ENCODE data around the gene PLCB4.

PLCB4 gene

DNA sequence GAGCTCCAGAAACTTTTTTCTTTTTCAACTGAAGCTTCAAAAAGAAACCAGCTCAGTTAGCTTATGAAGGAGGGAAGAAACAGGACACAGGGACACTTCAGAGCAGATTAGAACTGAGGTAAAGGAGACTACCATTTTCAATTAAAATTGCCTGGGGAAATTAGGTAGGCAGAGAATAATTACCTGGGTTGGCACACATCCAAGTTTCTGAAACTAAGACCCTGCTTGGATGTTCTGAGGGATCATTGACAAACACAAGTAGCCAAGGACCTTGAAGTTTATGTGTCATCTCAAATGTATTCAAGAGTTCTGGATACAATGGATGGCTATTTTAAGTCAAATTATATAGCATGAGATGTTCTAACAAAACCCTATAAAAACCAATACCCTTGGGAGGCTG is 137.6 kb downstream of the PLCB4 start:
- no peak for TF ChIP-seq POLR2A (IDR thresholded peaks at IDR 0.05; ENCODE audit: low read depth, low read length)
- no peak for FAIRE-seq
- DNase-seq (ENCODE audit: insufficient read length, low spot score) = no peak

- no peak for FAIRE-seq
- DNase-seq (ENCODE audit: insufficient read length, low spot score) = no peak
- no peak for TF ChIP-seq POLR2A (IDR thresholded peaks at IDR 0.05; ENCODE audit: low read depth, low read length)
Observed at GRCh38 chr20:9207253-9207652, 138.4 kb downstream of the PLCB4 start.

- no peak for TF ChIP-seq POLR2A (IDR thresholded peaks at IDR 0.05; ENCODE audit: low read depth, low read length)
- DNase-seq (ENCODE audit: insufficient read length, low spot score) (no peak), FAIRE-seq (no peak)
Observed at GRCh38 chr20:9210356-9210755, 141.5 kb downstream of the PLCB4 start.

GRCh38 chr20:9211016-9211760 is 142.3 kb downstream of the PLCB4 start:
- DNase-seq (ENCODE audit: insufficient read length, low spot score) (no peak), FAIRE-seq (no peak)
- no peak for TF ChIP-seq POLR2A (IDR thresholded peaks at IDR 0.05; ENCODE audit: low read depth, low read length)

DNA sequence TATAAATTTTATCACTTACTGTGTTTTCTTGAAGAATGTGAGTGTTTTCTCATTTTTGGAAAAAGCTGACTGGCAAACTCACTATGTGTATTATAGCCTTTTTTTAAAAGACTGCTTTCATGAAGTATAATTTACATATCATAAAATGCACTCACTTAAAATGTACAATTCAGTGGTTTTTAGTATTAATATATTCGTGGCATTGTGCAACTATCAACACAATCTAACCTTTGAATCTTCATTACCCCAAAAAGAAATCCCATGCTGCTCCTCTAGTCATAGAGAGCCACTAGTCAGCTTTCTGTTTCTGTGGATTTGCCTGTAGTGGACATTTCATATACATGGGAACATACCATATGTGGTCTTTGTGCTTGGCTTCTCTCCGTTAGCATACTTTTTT is 143.8 kb downstream of the PLCB4 start:
- DNase-seq (ENCODE audit: insufficient read length, low spot score) (no peak), FAIRE-seq (no peak)
- no peak for TF ChIP-seq POLR2A (IDR thresholded peaks at IDR 0.05; ENCODE audit: low read depth, low read length)

- DNase-seq (ENCODE audit: insufficient read length, low spot score) = no peak
- FAIRE-seq = no peak
Observed at GRCh38 chr20:9214685-9215084, 145.8 kb downstream of the PLCB4 start.

DNA sequence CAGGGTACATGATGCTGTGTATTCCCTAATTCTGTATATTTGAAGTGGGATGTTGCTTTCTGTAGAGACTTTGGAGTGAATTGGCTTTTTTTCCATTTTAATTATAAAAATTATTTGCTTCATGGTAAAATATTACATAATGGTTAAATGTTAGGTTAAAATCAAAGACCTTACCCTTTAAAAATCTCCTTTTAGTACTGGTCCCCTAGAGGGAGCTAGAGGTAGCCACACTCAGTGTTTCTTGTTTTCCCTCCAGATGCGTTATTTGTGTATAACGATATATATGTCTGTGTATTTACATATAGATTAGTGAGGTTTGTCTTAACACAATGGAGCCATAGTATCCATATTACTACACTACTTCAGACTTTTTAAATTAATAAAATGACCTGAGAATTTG is 146.7 kb downstream of the PLCB4 start:
- FAIRE-seq (no peak), DNase-seq (ENCODE audit: insufficient read length, low spot score) (no peak)
- TF ChIP-seq POLR2A (IDR thresholded peaks at IDR 0.05; ENCODE audit: low read depth, low read length) = no peak

More at GRCh38 chr20:9214685-9215084, 145.8 kb downstream of the PLCB4 start:
- no peak for TF ChIP-seq POLR2A (IDR thresholded peaks at IDR 0.05; ENCODE audit: low read depth, low read length)

DNA sequence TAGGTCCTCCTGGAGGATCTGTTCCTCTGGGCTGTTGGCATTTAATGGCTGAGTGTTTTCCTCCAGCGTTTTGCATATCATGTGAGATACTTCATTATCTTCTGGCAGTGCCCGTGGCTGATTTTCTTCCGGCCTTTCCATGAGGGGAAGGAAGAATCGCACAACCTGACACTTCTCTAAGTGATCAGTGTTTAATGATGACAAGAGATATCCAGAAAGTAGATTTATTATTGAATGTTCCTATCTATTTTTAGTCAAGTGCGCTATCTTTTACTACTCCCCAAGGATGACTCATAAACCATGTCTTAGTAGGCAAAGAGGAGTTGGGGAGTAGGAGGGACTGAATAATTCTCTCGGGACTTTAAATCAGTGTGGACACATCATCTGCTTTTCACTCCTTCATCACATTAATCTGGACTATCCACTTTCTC is 149.7 kb downstream of the PLCB4 start:
- FAIRE-seq = no peak
- peak; percentile 20 for DNase-seq (ENCODE audit: insufficient read length, low spot score)
- no peak for TF ChIP-seq POLR2A (IDR thresholded peaks at IDR 0.05; ENCODE audit: low read depth, low read length)

- no peak for TF ChIP-seq POLR2A (IDR thresholded peaks at IDR 0.05; ENCODE audit: low read depth, low read length)
- no peak for DNase-seq (ENCODE audit: insufficient read length, low spot score)
- FAIRE-seq = no peak
Observed at GRCh38 chr20:9220874-9221547, 152.1 kb downstream of the PLCB4 start.

DNA sequence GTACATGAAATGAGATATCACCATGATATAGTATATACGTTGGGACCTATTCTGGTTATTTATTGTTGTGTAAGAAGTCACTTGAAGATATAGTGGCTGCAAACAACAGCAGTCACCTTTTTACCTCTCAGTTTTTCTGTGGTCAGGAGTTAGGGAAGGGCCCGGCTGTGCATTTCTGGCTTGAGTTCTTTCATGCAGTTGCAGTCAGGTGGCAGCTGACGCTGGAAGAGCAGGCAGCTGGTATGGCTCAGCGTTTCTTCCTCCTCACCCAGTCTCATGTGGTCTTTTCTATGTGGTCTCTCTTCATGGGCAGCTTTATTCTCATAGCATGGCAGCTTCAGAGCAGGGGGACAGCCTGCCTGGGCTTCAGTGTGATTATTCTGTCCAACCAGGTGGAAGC is 154.4 kb downstream of the PLCB4 start:
- no peak for TF ChIP-seq POLR2A (IDR thresholded peaks at IDR 0.05; ENCODE audit: low read depth, low read length)
- FAIRE-seq (no peak), DNase-seq (ENCODE audit: insufficient read length, low spot score) (no peak)

DNA sequence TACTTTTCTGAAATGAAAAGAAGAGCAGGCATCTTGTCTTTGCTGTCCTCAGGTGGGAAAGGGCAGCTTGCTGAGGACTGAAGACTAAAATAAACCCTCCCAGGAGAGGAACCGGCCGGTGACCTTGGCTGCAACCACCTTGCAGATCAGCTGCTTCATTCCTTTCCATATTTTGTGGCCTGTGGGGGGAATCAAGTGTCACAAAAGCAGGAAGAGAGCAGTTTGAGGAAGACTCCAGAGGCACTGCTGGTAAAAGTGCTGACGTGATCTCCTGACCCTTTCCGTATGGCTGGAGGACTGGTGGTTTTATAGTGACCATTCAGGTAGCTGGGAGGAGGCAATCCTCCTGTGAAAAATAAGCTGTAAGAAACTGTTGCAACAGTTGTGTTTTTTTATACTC is 157.0 kb downstream of the PLCB4 start:
- DNase-seq (ENCODE audit: insufficient read length, low spot score) = no peak
- no peak for TF ChIP-seq POLR2A (IDR thresholded peaks at IDR 0.05; ENCODE audit: low read depth, low read length)
- FAIRE-seq = no peak

DNA sequence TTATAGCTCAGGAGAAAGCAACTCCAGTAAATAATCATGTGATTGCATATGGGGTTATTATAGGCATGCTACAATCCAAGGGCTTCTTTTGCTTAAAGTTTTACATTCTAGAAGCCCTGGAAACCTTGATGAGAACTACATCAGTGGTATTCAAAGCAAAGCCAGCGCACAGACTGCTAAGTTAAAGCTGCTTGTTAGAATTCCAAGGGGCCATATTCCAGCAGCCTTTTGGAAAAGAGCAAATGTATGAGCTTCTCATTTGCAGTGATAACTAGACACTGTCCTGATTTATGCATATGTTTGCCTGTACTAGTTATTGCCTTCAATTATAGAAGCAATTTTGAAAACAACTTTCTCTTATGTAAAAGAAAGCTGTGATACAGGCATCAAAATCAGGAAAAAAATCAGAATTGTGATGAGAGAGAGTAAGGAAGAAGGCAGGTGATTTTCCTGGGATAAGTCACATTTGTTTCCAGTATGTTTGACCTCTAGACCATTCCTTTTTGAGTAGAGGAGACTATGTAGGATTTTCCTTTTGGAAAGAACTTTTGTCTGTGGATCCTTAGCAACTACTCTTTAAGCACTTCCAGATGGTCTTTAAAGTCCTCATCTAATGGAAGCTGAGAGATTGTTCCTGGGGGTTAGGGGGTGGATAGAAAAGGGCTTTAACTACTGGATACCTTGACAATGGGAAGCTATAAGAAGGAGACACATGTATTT is 159.2 kb downstream of the PLCB4 start:
- no peak for TF ChIP-seq POLR2A (IDR thresholded peaks at IDR 0.05; ENCODE audit: low read depth, low read length)
- FAIRE-seq (no peak), DNase-seq (ENCODE audit: insufficient read length, low spot score) (no peak)

DNA sequence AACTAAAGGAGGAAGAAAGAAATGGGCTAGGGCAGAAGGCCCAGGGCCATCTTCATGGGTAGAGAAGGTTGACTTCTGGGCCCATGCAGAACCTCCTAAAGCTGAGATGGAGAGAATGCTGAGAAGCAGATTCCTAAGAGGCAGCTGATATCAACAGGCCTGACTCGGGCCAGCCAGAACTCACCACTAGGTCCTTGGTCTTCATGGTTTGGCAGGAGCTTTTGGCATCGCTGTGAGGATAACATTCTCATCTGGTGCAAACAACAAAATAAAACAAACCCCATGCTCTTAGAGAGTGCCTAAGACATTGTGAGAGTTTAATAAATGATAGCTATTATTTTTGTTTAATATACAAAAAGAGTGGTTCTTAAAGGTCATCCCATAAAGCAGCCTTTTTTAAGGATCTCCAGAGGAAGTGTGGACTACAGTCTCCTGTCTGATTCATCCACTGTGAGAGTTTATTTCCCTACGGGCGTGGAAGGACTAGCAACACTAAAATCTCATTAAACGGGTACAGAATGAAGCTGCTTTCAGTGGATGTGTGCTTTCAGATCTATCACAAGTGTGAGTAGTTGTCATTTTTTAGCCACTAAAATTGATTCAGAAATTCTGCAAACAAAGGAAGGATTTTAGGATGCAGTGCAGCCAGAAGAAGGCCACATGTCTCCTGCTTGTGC is 160.0 kb downstream of the PLCB4 start:
- FAIRE-seq (no peak), DNase-seq (ENCODE audit: insufficient read length, low spot score) (no peak)
- TF ChIP-seq POLR2A (IDR thresholded peaks at IDR 0.05; ENCODE audit: low read depth, low read length) = no peak

DNA sequence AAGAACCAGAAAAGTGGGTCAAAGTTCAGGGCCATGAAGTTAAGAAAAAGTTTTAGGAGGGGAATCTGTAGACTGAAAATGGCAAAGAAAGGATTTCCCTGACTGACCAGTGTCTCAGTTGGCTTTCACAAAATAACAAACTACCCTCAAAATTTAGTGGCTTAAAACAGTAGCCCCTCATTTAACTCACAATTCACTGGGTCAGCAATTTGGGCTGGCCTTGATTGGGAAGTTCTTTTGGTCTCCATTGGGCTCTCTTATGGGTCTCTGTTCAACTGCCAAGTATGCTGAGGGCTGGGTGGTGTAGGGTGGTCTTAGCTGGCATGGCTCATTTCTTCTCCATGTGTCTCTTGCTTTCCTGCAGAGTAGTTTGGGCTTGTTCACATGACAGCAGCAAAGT is 161.5 kb downstream of the PLCB4 start:
- TF ChIP-seq POLR2A (IDR thresholded peaks at IDR 0.05; ENCODE audit: low read depth, low read length) = no peak
- DNase-seq (ENCODE audit: insufficient read length, low spot score) = no peak
- FAIRE-seq = no peak
